Stimulated activated effector memory CD8-positive, alpha-beta T cell treated with anti-CD3 and anti-CD28 coated beads, Interleukin-12 subunit alpha, Interleukin-12 subunit beta, amount 100 ng/mL, for 72 hours (primary cell): ENCODE data around the gene PDE12.

ENCODE experiments used
- ATAC-seq: fragments of 150-1000 bp; cut with Tn5 transposase; 2 replicates; pipeline ENCODE4 v1.10.0; 2021
- DNase-seq, 2 donors: peaks; one replicate each; pipeline ENCODE4 v3.0.0; 2021 to 2022; ENCODE audit warnings: low spot score in 2 of 2
- H3K27ac Mint-ChIP-seq: one replicate; pipeline ENCODE4 v1.8.0; 2022; ENCODE audit warnings: mild to moderate bottlenecking, mixed read lengths
- H3K36me3 Mint-ChIP-seq: one replicate; pipeline ENCODE4 v1.8.0; 2022; ENCODE audit warnings: mild to moderate bottlenecking, mixed read lengths
- H3K4me1 Mint-ChIP-seq: one replicate; pipeline ENCODE4 v1.8.0; 2022; ENCODE audit warnings: mixed read lengths
- H3K4me3 Mint-ChIP-seq: one replicate; pipeline ENCODE4 v1.8.0; 2022; ENCODE audit warnings: mild to moderate bottlenecking, mixed read lengths
- H3K9me3 Mint-ChIP-seq: one replicate; pipeline ENCODE4 v1.8.0; 2022; ENCODE audit warnings: mixed read lengths

Gene PDE12

GRCh38 chr3:57555738-57556458 lies at the start of gene PDE12:
TSS of gene PDE12 (plus strand) at chr3:57556274. CDS start at chr3:57556380, 106 bp downstream.
- H3K27ac Mint-ChIP-seq: peak within 1 kb of the TSS; percentile 99
- peak within 1 kb of the TSS; percentile 73 for H3K4me3 Mint-ChIP-seq
- peaks cover 28% of the 10 kb centered on the region for H3K4me1 Mint-ChIP-seq
- no peaks in the 10 kb centered on the region for H3K9me3 Mint-ChIP-seq
- peaks cover 52% of the 10 kb centered on the region for H3K36me3 Mint-ChIP-seq
- DNase-seq: peak; percentile 80 to 93
- ATAC-seq: peak; percentile 91

- Mint-ChIP-seq H3K4me3 (no peak overlapping the region), H3K9me3 (no peaks in the 10 kb centered on the region), H3K4me1 (no peaks in the 10 kb centered on the region), H3K36me3 (no peaks in the 10 kb centered on the region), H3K27ac (no peak overlapping the region)
- ATAC-seq (no peak), DNase-seq (no peak)
These were observed 43.9 kb upstream of the PDE12 start for GRCh38 chr3:57512166-57512565.

GRCh38 chr3:57518276-57518915 lies 37.7 kb upstream of the PDE12 start:
- DNase-seq (no peak), ATAC-seq (no peak)
- H3K9me3 Mint-ChIP-seq: no peaks in the 10 kb centered on the region
- H3K27ac Mint-ChIP-seq: no peak overlapping the region
- peaks cover 9% of the 10 kb centered on the region for H3K4me1 Mint-ChIP-seq
- no peaks in the 10 kb centered on the region for H3K36me3 Mint-ChIP-seq
- H3K4me3 Mint-ChIP-seq: no peak overlapping the region

- Mint-ChIP-seq H3K9me3 (no peaks in the 10 kb centered on the region), H3K36me3 (no peaks in the 10 kb centered on the region), H3K4me3 (no peak overlapping the region), H3K27ac (no peak overlapping the region), H3K4me1 (no peaks in the 10 kb centered on the region)
- DNase-seq (no peak), ATAC-seq (no peak)
These were observed 25.9 kb upstream of the PDE12 start for GRCh38 chr3:57530071-57530608.

GRCh38 chr3:57538465-57538864 lies 17.6 kb upstream of the PDE12 start:
- H3K4me3 Mint-ChIP-seq: no peak overlapping the region
- no peak for DNase-seq
- H3K36me3 Mint-ChIP-seq: no peaks in the 10 kb centered on the region
- H3K4me1 Mint-ChIP-seq: no peaks in the 10 kb centered on the region
- H3K9me3 Mint-ChIP-seq: no peaks in the 10 kb centered on the region
- ATAC-seq: no peak
- H3K27ac Mint-ChIP-seq: no peak overlapping the region

GRCh38 chr3:57544181-57545125 lies 11.6 kb upstream of the PDE12 start, which contains the start of gene DNAH12:
TSS of gene DNAH12 (minus strand) at chr3:57544344. CDS start at chr3:57542870, 1,474 bp downstream.
- no peaks in the 10 kb centered on the region for H3K9me3 Mint-ChIP-seq
- ATAC-seq (no peak), DNase-seq (peak in 1 of 2 donors; percentile 46)
- peaks cover 5% of the 10 kb centered on the region for H3K36me3 Mint-ChIP-seq
- no peak within 1 kb of the TSS for H3K27ac Mint-ChIP-seq
- no peak within 1 kb of the TSS for H3K4me3 Mint-ChIP-seq
- H3K4me1 Mint-ChIP-seq: no peaks in the 10 kb centered on the region

- H3K36me3 Mint-ChIP-seq: peaks cover 5% of the 10 kb centered on the region
- no peaks in the 10 kb centered on the region for H3K9me3 Mint-ChIP-seq
- no peaks in the 10 kb centered on the region for H3K4me1 Mint-ChIP-seq
- H3K4me3 Mint-ChIP-seq: no peak overlapping the region
- ATAC-seq (no peak), DNase-seq (peak in 1 of 2 donors; percentile 12)
- H3K27ac Mint-ChIP-seq: no peak overlapping the region
These were observed 10.3 kb upstream of the PDE12 start for GRCh38 chr3:57545636-57546268.

GRCh38 chr3:57546616-57547015 lies 9.5 kb upstream of the PDE12 start:
- H3K4me1 Mint-ChIP-seq: no peaks in the 10 kb centered on the region
- peaks cover 5% of the 10 kb centered on the region for H3K36me3 Mint-ChIP-seq
- no peak for DNase-seq
- no peak overlapping the region for H3K4me3 Mint-ChIP-seq
- H3K9me3 Mint-ChIP-seq: no peaks in the 10 kb centered on the region
- no peak overlapping the region for H3K27ac Mint-ChIP-seq
- ATAC-seq: no peak

- Mint-ChIP-seq H3K36me3 (peaks cover 46% of the 10 kb centered on the region), H3K9me3 (no peaks in the 10 kb centered on the region), H3K4me1 (peaks cover 22% of the 10 kb centered on the region), H3K27ac (peak overlapping the region; percentile 99), H3K4me3 (peak overlapping the region; percentile 73)
- no peak for ATAC-seq
- no peak for DNase-seq
These were observed 768 bp upstream of the PDE12 start for GRCh38 chr3:57555306-57555705.

- peak overlapping the region; percentile 73 for H3K4me3 Mint-ChIP-seq
- H3K27ac Mint-ChIP-seq: peak overlapping the region; percentile 99
- ATAC-seq: peak; percentile 53
- peak in 1 of 2 donors; percentile 72 for DNase-seq
- peaks cover 58% of the 10 kb centered on the region for H3K36me3 Mint-ChIP-seq
- H3K9me3 Mint-ChIP-seq: no peaks in the 10 kb centered on the region
- peaks cover 29% of the 10 kb centered on the region for H3K4me1 Mint-ChIP-seq
These were observed 498 bp downstream of the PDE12 start for GRCh38 chr3:57556459-57557084.

GRCh38 chr3:57557085-57557537 lies 1.0 kb downstream of the PDE12 start:
- peak overlapping the region; percentile 99 for H3K27ac Mint-ChIP-seq
- DNase-seq (peak; percentile 11 to 76), ATAC-seq (peak; percentile 67)
- H3K36me3 Mint-ChIP-seq: peaks cover 64% of the 10 kb centered on the region
- H3K4me3 Mint-ChIP-seq: peak overlapping the region; percentile 73
- H3K9me3 Mint-ChIP-seq: no peaks in the 10 kb centered on the region
- H3K4me1 Mint-ChIP-seq: peaks cover 29% of the 10 kb centered on the region

GRCh38 chr3:57559526-57559925 lies 3.5 kb downstream of the PDE12 start:
- DNase-seq: no peak
- Mint-ChIP-seq H3K4me1 (peaks cover 29% of the 10 kb centered on the region), H3K9me3 (no peaks in the 10 kb centered on the region), H3K4me3 (peak overlapping the region; percentile 73), H3K36me3 (peaks cover 87% of the 10 kb centered on the region), H3K27ac (no peak overlapping the region)
- no peak for ATAC-seq

- no peak overlapping the region for H3K4me3 Mint-ChIP-seq
- H3K36me3 Mint-ChIP-seq: peaks cover 100% of the 10 kb centered on the region
- H3K27ac Mint-ChIP-seq: no peak overlapping the region
- no peaks in the 10 kb centered on the region for H3K9me3 Mint-ChIP-seq
- DNase-seq (no peak), ATAC-seq (no peak)
- no peaks in the 10 kb centered on the region for H3K4me1 Mint-ChIP-seq
These were observed 13.9 kb downstream of the PDE12 start for GRCh38 chr3:57569859-57570450.

GRCh38 chr3:57570878-57571277 lies 14.8 kb downstream of the PDE12 start:
- DNase-seq (no peak), ATAC-seq (no peak)
- Mint-ChIP-seq H3K36me3 (peaks cover 100% of the 10 kb centered on the region), H3K4me1 (peaks cover 1% of the 10 kb centered on the region), H3K9me3 (no peaks in the 10 kb centered on the region), H3K4me3 (no peak overlapping the region), H3K27ac (no peak overlapping the region)
